BLaER1 treated with 17β-estradiol and CSF1 and Interleukin-3, amounts not matched to agents 10 nM and 100 nM (cell line): Measurements from ENCODE around the gene ATR.
"Not testable (repeated sequence)": the region's sequence is repeated elsewhere in the genome, so short reads cannot be mapped to it uniquely, and the experiment has no call there.

ENCODE experiments used
- H3K27ac ChIP-seq, 11 experiments: shearing (Covaris generic); formaldehyde crosslinking; 2 replicates each; pipeline ENCODE4 v1.8.1; 2022
- H3K27me3 ChIP-seq, 11 experiments: shearing (Covaris generic); formaldehyde crosslinking; 2 replicates each; pipeline ENCODE4 v1.8.1; 2022
- H3K36me3 ChIP-seq, 11 experiments: shearing (Covaris generic); formaldehyde crosslinking; 2 replicates each; pipeline ENCODE4 v1.8.1; 2022
- H3K4me1 ChIP-seq, 10 experiments: shearing (Covaris generic); formaldehyde crosslinking; 2 replicates each; pipeline ENCODE4 v1.8.1; 2022
- H3K4me2 ChIP-seq, 11 experiments: shearing (Covaris generic); formaldehyde crosslinking; 2 replicates each; pipeline ENCODE4 v1.8.1; 2022
- H3K4me3 ChIP-seq, 10 experiments: shearing (Covaris generic); formaldehyde crosslinking; 2 replicates each; pipeline ENCODE4 v1.8.1; 2022
- H3K9ac ChIP-seq, 11 experiments: shearing (Covaris generic); formaldehyde crosslinking; 2 replicates each; pipeline ENCODE4 v1.8.1; 2022
- H3K9me3 ChIP-seq, 11 experiments: shearing (Covaris generic); formaldehyde crosslinking; replicated peaks in 1 of 11; 2 replicates each; pipeline ENCODE4 v1.8.1; 2022
- H4K20me1 ChIP-seq, 11 experiments: shearing (Covaris generic); formaldehyde crosslinking; 2 replicates each; pipeline ENCODE4 v1.8.1; 2022
- Cebpa-rat ChIP-seq, 11 experiments: shearing (Covaris generic); IDR thresholded peaks; 2 replicates each; pipeline ENCODE4 v1.8.1; 2022

Gene ATR

GRCh38 chr3:142613491-142613890 is 35.0 kb upstream of the ATR start:
- Histone ChIP-seq H3K9ac (no peak overlapping the region), H3K9me3 (no peaks in the 10 kb centered on the region), H3K4me2 (no peak overlapping the region), H3K27ac (no peak overlapping the region), H3K4me1 (no peaks in the 10 kb centered on the region), H3K4me3 (no peak overlapping the region), H4K20me1 (no peaks in the 10 kb centered on the region), H3K27me3 (no peaks in the 10 kb centered on the region), H3K36me3 (no peaks in the 10 kb centered on the region)
- no peak for TF ChIP-seq Cebpa-rat (IDR thresholded peaks at IDR 0.05)

GRCh38 chr3:142611206-142611605 is 32.7 kb upstream of the ATR start:
- H3K9ac ChIP-seq: no peak overlapping the region
- H4K20me1 ChIP-seq: no peaks in the 10 kb centered on the region
- TF ChIP-seq Cebpa-rat (IDR thresholded peaks at IDR 0.05): no peak
- H3K36me3 ChIP-seq: no peaks in the 10 kb centered on the region
- no peak overlapping the region for H3K27ac ChIP-seq
- no peaks in the 10 kb centered on the region for H3K27me3 ChIP-seq
- H3K4me1 ChIP-seq: no peaks in the 10 kb centered on the region
- no peak overlapping the region for H3K4me2 ChIP-seq
- no peaks in the 10 kb centered on the region for H3K9me3 ChIP-seq
- no peak overlapping the region for H3K4me3 ChIP-seq

- Histone ChIP-seq H4K20me1 (no peaks in the 10 kb centered on the region), H3K36me3 (no peaks in the 10 kb centered on the region), H3K27ac (no peak overlapping the region), H3K9me3 (no peaks in the 10 kb centered on the region), H3K9ac (no peak overlapping the region), H3K4me2 (no peak overlapping the region), H3K4me3 (no peak overlapping the region), H3K27me3 (no peaks in the 10 kb centered on the region), H3K4me1 (no peaks in the 10 kb centered on the region)
- TF ChIP-seq Cebpa-rat (IDR thresholded peaks at IDR 0.05): no peak
These were observed 30.6 kb upstream of the ATR start for GRCh38 chr3:142609136-142609535.

GRCh38 chr3:142608631-142609030 is 30.1 kb upstream of the ATR start:
- Histone ChIP-seq H3K27ac (no peak overlapping the region), H4K20me1 (no peaks in the 10 kb centered on the region), H3K4me1 (no peaks in the 10 kb centered on the region), H3K9ac (no peak overlapping the region), H3K4me3 (no peak overlapping the region), H3K9me3 (no peaks in the 10 kb centered on the region), H3K27me3 (no peaks in the 10 kb centered on the region), H3K36me3 (no peaks in the 10 kb centered on the region), H3K4me2 (no peak overlapping the region)
- no peak for TF ChIP-seq Cebpa-rat (IDR thresholded peaks at IDR 0.05)

GRCh38 chr3:142604940-142605339 is 26.4 kb upstream of the ATR start:
- H3K9ac ChIP-seq: no peak overlapping the region
- no peak overlapping the region for H3K4me3 ChIP-seq
- peaks cover 0 to 15% (median 4%) of the 10 kb centered on the region in 10 experiments; a peak in 8 of 20 replicates for H3K4me1 ChIP-seq
- TF ChIP-seq Cebpa-rat (IDR thresholded peaks at IDR 0.05): no peak
- no peaks in the 10 kb centered on the region for H4K20me1 ChIP-seq
- H3K9me3 ChIP-seq: 0 out of 22 replicates have a peak, but pooled peaks cover 0 to 4% (median 0%) of the 10 kb centered on the region in 11 experiments
- no peaks in the 10 kb centered on the region for H3K27me3 ChIP-seq
- no peak overlapping the region for H3K4me2 ChIP-seq
- no peaks in the 10 kb centered on the region for H3K36me3 ChIP-seq
- no peak overlapping the region for H3K27ac ChIP-seq

- not testable (repeated sequence) for H3K27ac ChIP-seq, H3K27me3 ChIP-seq, H3K4me2 ChIP-seq
These were observed 24.8 kb upstream of the ATR start for GRCh38 chr3:142603386-142603705.

GRCh38 chr3:142602619-142603385 is 24.3 kb upstream of the ATR start:
- H3K36me3 ChIP-seq: no peaks in the 10 kb centered on the region
- H3K4me2 ChIP-seq: peak overlapping the region in 6 of 11 experiments; percentile 0 to 61 (median 46); a peak in 8 of 22 replicates
- no peak overlapping the region for H3K4me3 ChIP-seq
- peaks cover 0 to 2% (median 0%) of the 10 kb centered on the region in 11 experiments; a peak in 2 of 22 replicates for H3K27me3 ChIP-seq
- no peak for TF ChIP-seq Cebpa-rat (IDR thresholded peaks at IDR 0.05)
- H3K9ac ChIP-seq: no peak overlapping the region
- peaks cover 0 to 17% (median 4%) of the 10 kb centered on the region in 10 experiments; a peak in 8 of 20 replicates for H3K4me1 ChIP-seq
- H3K27ac ChIP-seq: no peak overlapping the region
- peaks cover 0 to 4% (median 0%) of the 10 kb centered on the region in 11 experiments; a peak in 1 of 22 replicates for H3K9me3 ChIP-seq
- no peaks in the 10 kb centered on the region for H4K20me1 ChIP-seq

More at GRCh38 chr3:142603386-142603705, 24.8 kb upstream of the ATR start:
- not testable (repeated sequence) for H3K4me3 ChIP-seq, H4K20me1 ChIP-seq, H3K9ac ChIP-seq, H3K9me3 ChIP-seq, H3K36me3 ChIP-seq
- peaks cover 0 to 15% (median 4%) of the 10 kb centered on the region in 10 experiments; a peak in 8 of 20 replicates for H3K4me1 ChIP-seq

- TF ChIP-seq Cebpa-rat (IDR thresholded peaks at IDR 0.05): no peak
- Histone ChIP-seq H3K9ac (no peak overlapping the region), H3K4me1 (peaks cover 0 to 28% (median 8%) of the 10 kb centered on the region in 10 experiments; a peak in 10 of 20 replicates), H3K4me2 (peak overlapping the region in 1 of 11 experiments; percentile 61; a peak in 4 of 22 replicates), H3K36me3 (no peaks in the 10 kb centered on the region), H3K9me3 (peaks cover 0 to 4% (median 0%) of the 10 kb centered on the region in 11 experiments; a peak in 1 of 22 replicates), H3K4me3 (no peak overlapping the region), H3K27ac (no peak overlapping the region), H4K20me1 (no peaks in the 10 kb centered on the region), H3K27me3 (peaks cover 0 to 11% (median 6%) of the 10 kb centered on the region in 11 experiments; a peak in 9 of 22 replicates)
These were observed 23.2 kb upstream of the ATR start for GRCh38 chr3:142601713-142602112.

- H3K36me3 ChIP-seq: no peaks in the 10 kb centered on the region
- H3K4me3 ChIP-seq: no peak overlapping the region
- H3K4me1 ChIP-seq: peaks cover 0 to 35% (median 16%) of the 10 kb centered on the region in 10 experiments; a peak in 15 of 20 replicates
- no peak overlapping the region for H3K27ac ChIP-seq
- H3K4me2 ChIP-seq: peak overlapping the region in 1 of 11 experiments; percentile 10; a peak in 1 of 22 replicates
- H3K9ac ChIP-seq: no peak overlapping the region
- no peak for TF ChIP-seq Cebpa-rat (IDR thresholded peaks at IDR 0.05)
- peaks cover 0 to 4% (median 0%) of the 10 kb centered on the region in 11 experiments; a peak in 1 of 22 replicates for H3K9me3 ChIP-seq
- H4K20me1 ChIP-seq: no peaks in the 10 kb centered on the region
- H3K27me3 ChIP-seq: peaks cover 0 to 14% (median 9%) of the 10 kb centered on the region in 11 experiments; a peak in 9 of 22 replicates
These were observed 19.4 kb upstream of the ATR start for GRCh38 chr3:142597906-142598305.
